Rectal smooth muscle tissue (tissue), 1 donor: ENCODE results near the gene WDHD1.
"Not testable (repeated sequence)": the region's sequence is repeated elsewhere in the genome, so short reads cannot be mapped to it uniquely, and the experiment has no call there.

ENCODE experiments used
- H3K27ac ChIP-seq: one replicate; pipeline ENCODE4 v1.7.0; 2013; ENCODE audit warnings: low read depth, low read length, inconsistent platforms
- H3K27me3 ChIP-seq: one replicate; pipeline ENCODE4 v1.7.0; 2013; ENCODE audit warnings: low read length; ENCODE audit not compliant: control insufficient read depth, insufficient read depth
- H3K36me3 ChIP-seq: one replicate; pipeline ENCODE4 v1.7.0; 2013; ENCODE audit warnings: low read length; ENCODE audit not compliant: control insufficient read depth, insufficient read depth
- H3K4me1 ChIP-seq: one replicate; pipeline ENCODE4 v1.7.0; 2013; ENCODE audit warnings: low read length; ENCODE audit not compliant: control insufficient read depth, insufficient read depth
- H3K4me3 ChIP-seq: one replicate; pipeline ENCODE4 v1.7.0; 2013; ENCODE audit warnings: low read length
- H3K9ac ChIP-seq: one replicate; pipeline ENCODE4 v1.7.0; 2013; ENCODE audit warnings: low read length

The WDHD1 gene

GRCh38 chr14:54976316-54976715 is 50.6 kb downstream of the WDHD1 start:
- Histone ChIP-seq H3K4me3 (no peak overlapping the region), H3K27me3 (no peaks in the 10 kb centered on the region), H3K36me3 (no peaks in the 10 kb centered on the region), H3K4me1 (no peaks in the 10 kb centered on the region), H3K27ac (no peak overlapping the region), H3K9ac (no peak overlapping the region)

DNA sequence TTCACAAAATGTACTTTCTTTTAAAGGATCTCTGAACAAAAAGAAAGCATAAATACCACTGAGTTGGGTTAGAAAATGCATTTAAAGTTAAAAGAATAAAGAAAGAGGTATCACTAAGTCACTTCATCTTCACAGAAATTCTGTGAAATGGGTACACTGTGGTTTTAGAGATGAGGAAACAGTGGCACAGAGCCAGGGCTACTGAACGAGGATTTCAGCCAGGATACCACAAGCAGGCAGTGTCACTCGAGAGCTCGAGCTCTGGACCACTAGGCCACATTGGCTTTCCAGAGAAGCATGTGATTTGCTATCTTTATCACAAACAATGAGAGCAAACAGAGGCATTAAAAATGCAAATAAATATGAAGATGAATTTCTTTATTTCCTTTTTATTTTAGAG is 51.0 kb downstream of the WDHD1 start:
- Histone ChIP-seq H3K36me3 (no peaks in the 10 kb centered on the region), H3K9ac (no peak overlapping the region), H3K27ac (no peak overlapping the region), H3K4me3 (no peak overlapping the region), H3K27me3 (no peaks in the 10 kb centered on the region), H3K4me1 (no peaks in the 10 kb centered on the region)

DNA sequence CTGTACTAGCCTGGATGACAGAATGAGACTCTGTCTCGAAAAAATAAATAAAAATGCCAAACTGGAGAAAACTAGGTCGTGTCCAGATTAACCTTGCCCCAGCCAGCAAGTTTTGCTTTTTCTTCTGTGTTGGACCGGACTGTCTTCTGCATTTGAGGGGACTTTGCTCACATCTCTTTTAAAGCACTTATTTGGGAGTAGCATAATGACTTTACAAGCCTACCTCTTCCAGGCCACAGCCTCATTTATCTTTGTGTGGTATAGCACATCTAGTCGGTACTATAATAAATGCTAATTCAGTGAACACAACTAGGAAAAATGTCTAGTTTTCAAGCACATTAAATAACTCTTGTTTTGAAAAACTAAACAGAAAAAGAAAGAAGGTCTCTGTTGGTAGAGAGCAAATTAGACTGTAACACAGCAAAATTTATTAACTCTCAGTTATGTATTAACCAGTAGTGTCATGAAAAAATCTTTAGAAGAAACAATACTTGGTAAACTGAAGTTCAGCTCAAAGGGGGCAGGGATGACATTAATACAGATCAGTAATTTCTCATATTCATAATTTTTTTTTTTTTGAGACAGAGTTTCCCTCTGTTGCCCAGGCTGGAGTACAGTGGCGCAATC is 52.0 kb downstream of the WDHD1 start:
- Histone ChIP-seq H3K4me3 (no peak overlapping the region), H3K36me3 (no peaks in the 10 kb centered on the region), H3K27me3 (no peaks in the 10 kb centered on the region), H3K9ac (no peak overlapping the region), H3K4me1 (no peaks in the 10 kb centered on the region), H3K27ac (no peak overlapping the region)

GRCh38 chr14:54967496-54967895 is 59.4 kb downstream of the WDHD1 start:
- Histone ChIP-seq H3K27me3 (no peaks in the 10 kb centered on the region), H3K4me1 (no peaks in the 10 kb centered on the region), H3K4me3 (no peak overlapping the region), H3K27ac (no peak overlapping the region), H3K36me3 (peaks cover 2% of the 10 kb centered on the region), H3K9ac (no peak overlapping the region)

DNA sequence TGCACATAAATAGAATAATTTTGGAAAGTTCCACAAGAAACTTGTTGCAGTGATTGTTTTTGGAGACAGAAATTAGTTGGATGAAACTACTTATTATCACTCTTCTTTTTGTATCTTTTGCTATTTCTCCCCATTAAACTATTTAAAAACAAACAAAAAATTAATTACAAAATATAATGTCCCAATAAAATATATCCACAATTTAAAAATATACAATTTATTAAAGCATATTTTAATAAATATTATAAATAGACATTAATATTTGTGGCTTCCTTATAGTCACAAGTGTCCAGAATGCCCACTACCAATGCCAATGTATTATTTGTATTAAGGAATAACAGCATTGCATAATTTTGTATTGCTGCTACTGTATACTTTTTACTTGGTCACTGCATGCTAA is 71.8 kb downstream of the WDHD1 start:
- Histone ChIP-seq H3K4me1 (no peaks in the 10 kb centered on the region), H3K27me3 (no peaks in the 10 kb centered on the region), H3K36me3 (no peaks in the 10 kb centered on the region), H3K27ac (no peak overlapping the region), H3K4me3 (no peak overlapping the region), H3K9ac (no peak overlapping the region)

DNA sequence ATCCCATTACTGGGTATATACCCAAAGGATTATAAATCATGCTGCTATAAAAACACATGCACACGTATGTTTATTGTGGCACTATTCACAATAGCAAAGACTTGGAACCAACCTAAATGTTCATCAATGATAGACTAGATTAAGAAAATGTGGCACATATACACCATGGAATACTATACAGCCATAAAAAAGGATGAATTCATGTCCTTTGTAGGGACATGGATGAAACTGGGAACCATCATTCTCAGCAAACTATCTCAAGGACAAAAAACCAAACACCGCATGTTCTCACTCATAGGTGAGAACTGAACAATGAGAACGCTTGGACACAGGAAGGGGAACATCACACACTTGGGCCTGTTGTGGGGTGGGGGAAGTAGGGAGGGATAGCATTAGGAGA is 73.3 kb downstream of the WDHD1 start:
- H3K36me3 ChIP-seq, H3K4me3 ChIP-seq, H3K4me1 ChIP-seq, H3K27ac ChIP-seq, H3K9ac ChIP-seq, H3K27me3 ChIP-seq: not testable (repeated sequence)

- not testable (repeated sequence) for H3K4me3 ChIP-seq, H3K27me3 ChIP-seq, H3K27ac ChIP-seq, H3K9ac ChIP-seq, H3K36me3 ChIP-seq, H3K4me1 ChIP-seq
These were observed 74.1 kb downstream of the WDHD1 start for GRCh38 chr14:54952803-54953202.

DNA sequence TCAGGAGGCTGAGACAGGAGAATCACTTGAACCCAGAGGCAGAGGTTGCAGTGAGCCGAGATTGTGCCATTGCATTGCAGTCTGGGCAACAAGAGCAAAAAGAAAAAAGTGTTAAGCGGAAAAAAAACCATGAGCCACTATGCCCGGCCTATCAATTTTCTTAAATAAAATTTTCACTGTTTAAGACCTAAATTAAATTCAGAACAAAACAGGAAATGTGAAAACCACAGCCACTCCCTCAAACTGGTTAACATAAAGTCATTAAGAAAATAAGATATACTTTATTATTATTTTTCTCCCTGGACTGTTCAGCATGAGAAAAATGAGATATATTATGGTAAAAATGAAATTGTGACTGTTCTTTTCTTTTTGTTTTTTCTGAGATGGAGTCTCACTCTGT is 79.7 kb downstream of the WDHD1 start:
- H3K36me3 ChIP-seq, result no peaks in the 10 kb centered on the region
- no peaks in the 10 kb centered on the region for H3K4me1 ChIP-seq
- no peak overlapping the region for H3K9ac ChIP-seq
- H3K27ac ChIP-seq, result no peak overlapping the region
- no peaks in the 10 kb centered on the region for H3K27me3 ChIP-seq
- no peak overlapping the region for H3K4me3 ChIP-seq

- Histone ChIP-seq H3K27ac (no peak overlapping the region), H3K4me1 (no peaks in the 10 kb centered on the region), H3K9ac (no peak overlapping the region), H3K4me3 (no peak overlapping the region), H3K36me3 (no peaks in the 10 kb centered on the region), H3K27me3 (no peaks in the 10 kb centered on the region)
These were observed 80.4 kb downstream of the WDHD1 start for GRCh38 chr14:54946500-54946899.

- no peaks in the 10 kb centered on the region for H3K36me3 ChIP-seq
- no peaks in the 10 kb centered on the region for H3K27me3 ChIP-seq
These were observed 82.0 kb downstream of the WDHD1 start for GRCh38 chr14:54944737-54945391.

GRCh38 chr14:54942913-54943312 is 84.0 kb downstream of the WDHD1 start:
- no peak overlapping the region for H3K4me3 ChIP-seq
- H3K4me1 ChIP-seq, result no peaks in the 10 kb centered on the region
- H3K36me3 ChIP-seq, result no peaks in the 10 kb centered on the region
- no peak overlapping the region for H3K27ac ChIP-seq
- no peaks in the 10 kb centered on the region for H3K27me3 ChIP-seq
- H3K9ac ChIP-seq, result no peak overlapping the region

More at GRCh38 chr14:54944737-54945391, 82.0 kb downstream of the WDHD1 start:
- Histone ChIP-seq H3K4me3 (no peak overlapping the region), H3K9ac (no peak overlapping the region), H3K4me1 (no peaks in the 10 kb centered on the region), H3K27ac (no peak overlapping the region)

DNA sequence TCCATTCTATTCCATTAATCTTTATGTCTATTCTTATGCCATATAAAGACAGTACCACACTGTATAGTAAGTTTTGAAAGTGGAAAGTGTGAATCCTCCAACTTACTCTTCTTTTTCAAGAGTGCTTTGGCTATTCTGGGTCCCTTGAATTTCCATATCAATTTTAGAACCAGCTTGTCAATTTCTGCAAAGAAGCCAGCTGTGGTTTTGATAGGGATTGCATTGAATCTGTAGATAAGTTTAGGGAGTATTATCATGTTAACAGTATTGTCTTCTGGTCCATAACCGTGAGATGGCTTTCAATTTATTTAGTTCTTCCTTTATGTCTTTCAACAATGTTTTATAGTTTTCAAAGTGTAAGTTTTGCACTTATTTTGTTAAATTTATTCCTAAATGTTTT is 90.1 kb downstream of the WDHD1 start:
- no peaks in the 10 kb centered on the region for H3K27me3 ChIP-seq
- no peak overlapping the region for H3K4me3 ChIP-seq
- no peak overlapping the region for H3K27ac ChIP-seq
- H3K36me3 ChIP-seq, result no peaks in the 10 kb centered on the region
- H3K4me1 ChIP-seq, result no peaks in the 10 kb centered on the region
- H3K9ac ChIP-seq, result no peak overlapping the region

GRCh38 chr14:54935958-54936357 is 90.9 kb downstream of the WDHD1 start:
- Histone ChIP-seq H3K27ac (no peak overlapping the region), H3K9ac (no peak overlapping the region), H3K4me3 (no peak overlapping the region), H3K27me3 (no peaks in the 10 kb centered on the region), H3K36me3 (no peaks in the 10 kb centered on the region), H3K4me1 (no peaks in the 10 kb centered on the region)
